ENCODE data around the gene CAMKMT.
A peak's percentile ranks its signal among the peaks of the same experiment; 100 is the strongest.

Gene CAMKMT

DNA sequence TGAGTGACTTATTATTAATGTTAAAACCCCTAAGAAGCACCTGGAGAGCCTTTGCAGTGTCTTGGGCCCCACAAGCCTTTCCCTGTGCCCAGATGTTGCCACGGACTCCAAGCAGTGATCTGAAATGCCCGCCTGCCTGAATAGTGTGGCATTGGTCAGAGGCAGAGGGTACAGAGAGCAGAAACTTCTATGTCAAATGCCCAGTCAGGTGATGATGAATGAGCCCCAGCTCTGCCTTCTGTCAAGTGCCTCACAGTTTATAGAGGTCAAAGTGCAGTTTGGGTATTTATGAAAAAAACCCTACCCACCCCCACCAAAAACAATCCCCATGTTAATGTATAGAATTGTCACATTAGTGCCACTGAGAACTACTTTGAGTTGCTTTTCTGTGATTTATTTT is 409.8 kb downstream of the CAMKMT start:
- DNase-seq (ENCODE audit: low read depth in 2 of 2): no peak

DNA sequence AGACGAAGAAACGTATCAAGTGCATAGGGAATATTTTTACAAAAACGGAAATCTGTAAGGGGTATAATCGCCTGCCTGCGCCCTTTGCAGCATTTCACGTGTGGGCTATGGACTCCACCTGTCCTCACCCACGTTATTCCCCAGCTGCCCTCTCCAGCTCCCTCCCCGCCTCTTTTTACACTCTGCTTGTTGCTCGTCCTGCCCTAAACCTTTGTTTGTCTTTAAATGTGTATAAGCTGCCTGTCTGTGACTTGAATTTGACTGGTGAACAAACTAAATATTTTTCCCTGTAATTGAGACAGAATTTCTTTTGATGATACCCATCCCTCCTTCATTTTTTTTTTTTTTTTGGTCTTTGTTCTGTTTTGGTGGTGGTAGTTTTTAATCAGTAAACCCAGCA is 410.4 kb downstream of the CAMKMT start:
- no peak for DNase-seq (ENCODE audit: low read depth in 2 of 2)

DNA sequence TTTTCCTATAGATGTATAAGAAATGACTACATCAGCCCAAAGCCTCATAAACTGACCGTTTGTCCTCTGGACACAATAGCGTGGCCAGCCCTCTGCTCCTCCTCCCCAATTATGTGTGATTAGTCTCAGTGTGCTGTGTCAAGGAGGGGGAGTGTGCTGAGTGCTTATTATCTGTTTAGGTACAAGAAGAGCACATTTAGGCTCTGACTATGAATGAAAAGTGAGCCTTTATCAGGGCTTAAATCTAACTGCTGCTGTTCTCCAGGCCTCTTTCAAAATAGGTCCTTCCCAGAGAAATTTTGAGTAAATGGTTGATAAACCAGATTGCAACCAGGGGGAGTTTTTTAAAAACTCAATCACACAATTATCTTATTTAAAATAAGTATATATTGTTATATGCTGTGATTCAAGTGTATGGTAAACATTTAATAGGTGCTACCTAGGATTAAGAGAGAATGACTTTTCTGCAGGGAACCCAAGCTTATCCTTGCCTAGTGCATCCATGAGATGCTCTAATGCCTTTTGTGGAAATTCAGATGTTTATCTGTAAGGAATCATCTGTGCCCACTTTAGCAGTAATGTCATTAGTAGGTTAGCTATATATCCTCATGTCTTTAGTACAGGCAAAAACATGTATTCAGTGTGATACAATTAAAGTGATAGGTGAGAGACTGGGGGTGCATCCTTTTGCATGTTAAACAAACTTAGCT is 411.1 kb downstream of the CAMKMT start:
- DNase-seq (ENCODE audit: low read depth in 2 of 2): no peak

DNA sequence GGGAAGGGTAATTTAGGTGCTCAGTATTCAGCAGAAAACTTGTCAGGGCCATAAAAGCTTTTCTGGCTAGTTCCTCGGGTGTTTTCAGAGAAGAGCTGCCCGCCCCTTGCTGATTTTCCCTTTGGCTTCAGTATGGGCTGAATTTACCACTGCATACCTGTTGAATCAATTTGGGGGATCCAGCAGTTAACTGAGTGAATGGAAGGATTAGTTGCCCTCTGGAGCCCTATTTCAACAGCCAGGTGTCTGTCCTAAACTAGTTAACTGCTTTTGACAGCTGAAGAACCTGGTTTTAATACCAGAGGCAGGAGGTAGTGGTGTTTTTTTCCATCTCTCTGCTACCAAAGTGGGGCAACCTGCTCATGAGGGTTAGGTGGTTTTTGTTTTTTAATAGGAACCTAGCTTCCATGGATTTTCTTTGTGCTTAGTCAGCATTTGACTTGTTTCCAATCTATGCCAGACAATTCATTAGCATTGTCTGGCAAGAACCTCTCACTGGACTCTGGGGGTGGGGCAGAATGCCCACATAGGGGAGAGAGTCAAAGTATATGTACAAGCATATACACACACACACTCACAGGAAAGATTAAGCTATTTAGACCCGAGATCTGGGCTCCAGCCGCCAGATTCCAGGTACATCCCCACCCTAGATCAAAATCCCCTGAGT is 413.2 kb downstream of the CAMKMT start:
- no peak for DNase-seq (ENCODE audit: low read depth in 2 of 2)

DNA sequence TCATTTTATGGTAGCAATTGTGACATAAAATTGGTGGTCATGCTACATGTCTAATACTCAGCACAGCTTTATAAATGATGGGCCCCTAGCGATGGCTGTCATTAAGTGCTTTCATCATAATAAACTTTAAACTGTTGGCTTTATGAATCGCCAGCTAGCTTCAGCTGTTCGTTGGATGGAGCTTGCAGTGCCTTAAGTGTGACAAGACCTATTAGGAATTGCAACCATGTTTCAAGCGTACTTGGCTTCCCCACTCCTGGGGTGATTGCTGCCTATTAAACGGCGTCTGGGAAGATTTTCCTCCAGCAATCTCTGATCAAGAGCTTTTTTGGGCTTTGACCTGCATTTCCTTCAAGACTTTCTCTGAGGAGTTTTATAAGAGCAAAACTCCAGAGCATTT is 415.3 kb downstream of the CAMKMT start:
- DNase-seq (ENCODE audit: low read depth in 2 of 2): no peak

DNA sequence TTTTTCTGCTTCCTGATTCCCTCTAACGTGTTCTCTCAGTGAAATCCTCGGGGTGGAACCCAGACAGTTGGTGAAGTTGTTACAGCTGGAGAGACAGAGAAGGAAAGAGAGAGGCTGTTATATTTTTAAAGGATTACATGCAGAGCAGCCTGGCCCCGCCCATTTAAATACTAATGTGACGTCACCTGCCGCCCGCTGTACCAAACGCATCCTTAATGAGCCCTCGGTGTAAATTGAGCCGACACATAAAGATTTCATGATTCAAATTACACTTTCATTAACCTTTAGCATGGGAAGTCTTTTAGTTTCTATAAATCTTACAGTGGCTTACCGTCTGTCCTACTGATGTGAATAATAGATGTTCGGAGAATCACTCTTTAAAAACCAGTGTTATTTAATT is 415.8 kb downstream of the CAMKMT start:
- DNase-seq (ENCODE audit: low read depth in 2 of 2): no peak

DNA sequence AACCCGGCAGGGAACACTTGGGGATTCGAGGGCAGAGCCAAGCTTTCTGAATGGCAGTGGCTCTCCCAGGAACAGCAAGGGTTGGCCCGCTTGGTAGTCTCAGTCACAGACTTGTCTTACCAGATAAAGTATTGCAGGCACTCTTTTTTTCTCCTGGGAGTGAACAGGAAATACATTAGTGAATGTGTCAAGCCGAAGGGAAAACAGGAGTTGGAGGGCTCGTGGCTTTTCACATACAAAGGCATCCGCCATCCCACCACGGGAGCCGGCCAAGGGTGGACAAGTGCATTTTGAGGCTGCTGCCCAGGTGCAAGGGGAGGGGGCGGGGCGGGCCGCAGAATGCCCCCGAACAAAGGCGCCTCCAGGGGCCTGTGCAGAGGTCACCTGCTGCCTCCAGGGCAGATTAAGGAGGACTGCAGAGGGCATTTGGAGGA is 416.5 kb downstream of the CAMKMT start:
- no peak for DNase-seq (ENCODE audit: low read depth in 2 of 2)

DNA sequence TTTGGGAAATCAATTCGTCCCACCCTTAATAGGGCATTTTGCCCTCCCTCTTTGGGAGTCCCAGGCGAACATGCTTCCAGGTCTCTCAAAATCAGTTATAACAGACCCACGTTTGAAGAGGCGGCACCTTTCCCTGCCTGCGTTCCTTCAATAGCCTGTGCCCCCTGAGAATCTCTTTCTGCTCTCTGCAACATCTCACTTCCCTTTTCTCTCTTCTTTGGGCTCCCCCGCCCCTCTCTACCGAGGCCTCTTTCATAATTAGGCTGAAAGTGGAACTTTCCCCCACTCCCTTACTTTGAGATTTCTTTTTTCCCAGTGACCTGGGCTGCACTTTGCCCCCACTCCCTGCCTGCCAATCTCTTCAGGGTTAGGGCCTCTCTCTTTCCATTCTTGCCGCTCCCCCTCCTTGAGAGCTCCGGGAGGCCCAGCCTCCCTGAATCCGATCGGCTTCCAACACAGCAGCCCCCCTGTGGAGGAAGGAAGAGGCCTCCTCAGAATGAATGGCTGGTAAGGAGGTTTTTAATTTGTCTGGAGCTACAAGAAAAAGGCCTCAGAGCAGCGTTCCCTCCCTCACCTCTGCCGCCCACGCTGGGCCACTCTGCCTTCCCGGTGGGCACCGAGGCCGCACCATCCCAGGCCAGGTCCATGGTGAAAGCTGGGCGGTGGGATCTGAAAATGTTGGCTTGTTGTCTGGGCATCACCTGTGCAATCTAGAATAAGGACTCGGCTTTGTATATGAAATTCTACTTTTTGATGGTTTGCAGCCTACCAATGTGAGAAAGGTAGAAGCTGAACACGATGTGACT is 417.1 kb downstream of the CAMKMT start:
- DNase-seq (ENCODE audit: low read depth in 2 of 2): no peak

DNA sequence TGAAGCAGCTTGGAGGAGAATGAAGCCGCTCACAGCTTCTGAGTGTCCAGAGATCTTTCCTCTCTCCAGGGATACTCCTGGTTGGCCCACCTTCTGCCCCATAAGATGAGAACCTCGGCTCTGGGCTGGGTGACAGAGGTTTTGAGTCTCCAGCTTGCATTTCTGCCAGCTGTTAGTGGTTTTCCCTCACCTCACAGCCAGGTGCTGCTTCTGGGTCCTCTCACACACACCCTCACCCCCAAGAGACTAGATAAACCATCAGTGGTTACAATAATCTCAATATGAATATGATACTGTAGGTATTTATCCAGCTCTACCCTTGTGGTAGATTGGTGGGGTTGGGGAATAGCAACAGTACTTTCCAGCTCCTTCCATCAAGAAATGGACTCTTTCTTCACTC is 418.0 kb downstream of the CAMKMT start:
- DNase-seq (ENCODE audit: low read depth in 2 of 2): no peak

DNA sequence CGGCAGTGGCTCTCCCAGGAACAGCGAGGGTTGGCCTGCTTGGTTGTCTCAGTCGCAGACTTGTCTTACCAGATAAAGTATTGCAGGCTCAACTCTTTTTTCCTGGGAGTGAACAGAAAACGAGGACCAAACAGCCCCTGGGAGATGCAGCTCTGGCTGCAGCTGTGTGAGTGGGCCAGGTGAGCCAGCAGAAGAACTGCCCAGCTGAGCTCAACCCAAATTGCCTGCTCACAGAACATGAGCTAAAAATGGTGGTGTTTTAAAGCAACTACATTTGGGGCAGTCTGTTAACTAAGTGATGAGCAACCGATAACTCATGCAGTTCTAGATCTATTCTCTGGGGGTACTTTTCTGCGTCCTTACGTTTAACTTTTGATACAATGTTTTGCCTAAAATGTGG is 418.7 kb downstream of the CAMKMT start:
- no peak for DNase-seq (ENCODE audit: low read depth in 2 of 2)

DNA sequence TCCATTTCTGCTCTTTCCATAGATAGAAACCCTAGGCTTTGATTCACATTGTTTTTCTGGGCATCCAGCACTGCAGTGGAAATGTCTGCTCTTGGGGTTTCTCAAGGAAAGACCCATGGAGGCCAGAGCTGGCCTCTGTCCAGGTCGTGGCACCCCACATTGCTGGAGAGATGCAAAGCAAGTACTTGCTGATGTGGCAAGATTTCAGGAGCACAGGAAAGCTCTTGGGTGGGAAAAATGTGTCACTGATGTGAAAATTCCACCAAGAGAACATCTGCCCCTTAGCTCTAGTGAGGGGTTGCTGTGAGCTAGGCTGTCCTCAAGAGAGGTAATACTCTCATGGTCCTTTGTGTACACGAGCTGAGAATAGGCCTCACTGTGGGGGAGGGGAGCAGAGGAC is 423.7 kb downstream of the CAMKMT start:
- DNase-seq (ENCODE audit: low read depth in 2 of 2): no peak

DNA sequence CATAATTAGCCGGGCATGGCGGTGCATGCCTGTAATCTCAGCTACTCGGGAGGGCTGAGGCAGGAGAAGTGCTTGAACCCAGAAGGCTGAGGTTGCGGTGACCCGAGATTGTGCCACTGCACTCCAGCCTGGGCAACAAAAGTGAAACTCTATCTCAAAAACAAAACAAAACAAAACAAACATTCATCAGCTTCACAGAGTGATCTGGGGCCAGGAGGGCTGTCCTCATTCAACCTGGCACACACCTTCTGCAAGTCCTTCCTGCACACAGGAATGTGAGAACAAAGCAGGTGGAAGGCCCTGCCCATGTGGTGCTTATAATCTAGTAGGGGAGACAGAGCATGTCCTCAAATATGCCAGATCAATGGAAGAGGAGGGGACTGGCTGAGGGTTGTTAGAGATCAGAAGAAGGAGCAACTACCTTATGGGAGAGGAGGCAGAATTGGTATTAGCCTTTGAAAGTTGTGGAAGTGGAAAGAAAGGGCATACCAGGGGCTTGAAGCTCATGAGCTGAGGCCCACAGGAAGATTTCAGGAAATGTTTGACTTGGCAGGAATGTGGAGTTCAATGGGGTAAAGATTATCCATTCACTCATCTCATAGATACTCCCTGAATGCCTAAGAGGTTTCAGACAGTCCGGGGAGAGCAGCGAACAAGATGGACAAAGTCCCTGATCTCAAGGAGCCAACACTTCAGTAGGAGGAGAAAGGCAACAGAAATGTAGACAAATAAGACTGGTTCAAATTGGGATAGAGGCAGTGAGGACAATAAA is 424.5 kb downstream of the CAMKMT start:
- no peak for DNase-seq (ENCODE audit: low read depth in 2 of 2)

DNA sequence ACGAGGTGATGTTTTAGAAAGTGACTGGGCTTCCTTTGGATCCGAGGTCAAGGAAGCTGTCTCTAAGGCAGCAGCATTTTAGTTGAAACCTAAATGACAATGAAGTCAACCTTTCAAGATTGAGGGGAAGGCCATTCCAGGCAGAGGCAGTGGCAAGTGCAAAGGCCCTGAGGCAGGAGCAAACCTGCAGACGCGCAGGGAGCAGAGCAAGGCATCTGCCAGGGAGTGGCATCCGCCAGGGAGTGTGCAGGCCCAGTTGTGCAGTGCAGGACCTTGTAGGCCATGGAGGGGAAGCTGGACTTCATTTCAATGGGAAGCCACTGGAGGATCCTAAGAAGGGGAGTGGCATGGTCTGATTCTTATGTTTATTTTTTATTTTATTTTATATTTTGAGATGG is 425.1 kb downstream of the CAMKMT start:
- DNase-seq (ENCODE audit: low read depth in 2 of 2): no peak

DNA sequence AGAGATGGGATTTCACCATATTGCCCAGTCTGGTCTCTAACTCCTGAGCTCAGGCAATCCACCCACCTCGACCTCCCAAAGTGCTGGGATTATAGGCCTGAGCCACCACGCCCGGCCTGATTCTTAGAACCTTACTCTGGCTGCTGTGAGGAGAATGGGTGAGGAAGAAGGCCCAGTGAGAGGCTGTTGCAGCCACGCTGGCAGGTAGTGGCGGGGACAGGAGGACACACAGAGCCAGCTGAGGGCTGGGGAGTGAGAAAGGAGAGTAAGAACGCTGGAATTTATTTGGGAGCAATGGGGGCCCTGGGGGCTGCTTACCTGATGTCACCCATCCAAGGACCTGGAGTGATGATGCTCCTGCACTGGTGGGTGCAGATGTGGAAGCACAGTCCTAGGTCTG is 425.9 kb downstream of the CAMKMT start:
- DNase-seq (ENCODE audit: low read depth in 2 of 2): no peak

DNA sequence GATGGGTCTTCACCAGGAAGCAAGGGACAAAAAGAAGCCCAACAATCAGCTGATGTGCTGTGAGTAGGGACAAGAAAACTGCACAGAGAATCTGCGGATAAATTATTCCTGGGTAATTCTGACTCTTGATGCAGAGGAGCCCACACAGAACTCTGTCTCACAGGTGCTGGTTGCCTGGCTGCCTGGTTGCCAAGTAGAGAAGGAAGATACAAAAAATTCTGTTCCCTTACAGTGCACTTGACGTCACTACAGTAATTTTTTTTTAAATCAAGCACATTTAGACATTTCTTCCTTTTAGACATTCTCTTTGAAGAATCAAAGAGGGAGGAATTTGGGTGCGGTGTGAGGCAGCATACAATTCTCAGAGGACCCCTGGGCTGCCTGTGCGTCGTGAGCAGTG is 427.7 kb downstream of the CAMKMT start:
- no peak for DNase-seq (ENCODE audit: low read depth in 2 of 2)

DNA sequence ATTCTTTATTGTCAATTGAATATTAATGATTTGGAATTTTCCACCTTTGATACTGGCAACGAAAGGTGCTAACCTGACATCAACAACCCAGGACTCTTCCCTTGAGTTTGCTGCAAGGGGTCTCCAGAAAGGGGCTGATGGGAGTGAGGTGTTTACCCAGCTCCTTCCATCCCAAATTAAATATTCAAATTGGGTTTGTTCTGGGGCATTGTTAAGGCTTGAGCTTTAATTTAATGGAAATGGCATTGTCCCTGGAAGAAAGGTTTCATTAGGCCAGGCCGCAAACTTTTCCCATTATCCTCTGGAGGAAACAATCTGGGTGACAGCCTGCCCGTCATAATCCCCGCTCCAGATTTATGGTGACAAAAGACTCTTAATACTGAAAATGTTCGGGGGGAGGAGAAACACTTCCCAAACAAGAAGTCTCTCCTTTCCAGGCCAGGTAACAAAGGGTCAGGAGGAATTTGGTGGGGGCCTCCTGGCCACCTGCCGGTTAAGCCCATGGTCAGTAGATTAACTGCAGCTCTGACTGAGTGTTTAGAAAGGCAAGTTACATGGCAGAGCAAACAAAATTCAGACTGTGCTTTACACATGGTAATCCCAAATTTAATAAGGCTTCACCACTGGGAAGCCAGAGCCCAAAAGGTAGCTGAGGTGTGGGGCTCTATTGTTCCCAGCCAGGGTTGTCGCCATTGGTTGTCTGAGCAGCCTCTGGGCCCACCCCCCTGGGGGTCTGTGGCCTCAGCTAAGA is 428.4 kb downstream of the CAMKMT start:
- DNase-seq (ENCODE audit: low read depth in 2 of 2): no peak

DNA sequence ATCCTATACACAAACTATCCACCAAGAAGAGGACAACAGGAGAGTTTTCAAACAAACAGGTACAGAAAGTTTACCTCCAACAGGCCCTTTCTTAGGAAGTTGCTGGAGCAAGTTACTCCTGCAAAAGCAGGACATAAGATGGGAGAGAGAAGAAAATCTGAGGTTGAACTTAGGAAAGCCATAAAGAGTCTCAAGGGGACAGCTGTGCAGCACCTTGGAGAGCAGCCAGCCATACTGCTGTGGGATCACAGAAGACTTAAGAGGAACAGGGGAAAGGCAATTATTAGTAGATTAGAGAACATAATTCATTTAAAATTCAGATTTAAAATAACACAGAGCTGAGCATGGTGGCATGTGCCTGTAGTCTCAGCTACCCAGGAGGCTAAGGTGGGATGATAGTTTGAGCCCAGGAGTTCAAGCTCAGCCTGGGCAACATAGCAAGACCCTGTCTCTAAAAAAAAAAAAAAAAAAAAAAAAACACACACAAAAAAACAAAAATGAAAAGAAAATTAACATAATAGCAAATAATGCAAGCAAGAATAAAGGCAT is 431.6 kb downstream of the CAMKMT start:
- peak in 1 of 2 experiments; percentile 2 for DNase-seq (ENCODE audit: low read depth in 2 of 2)

DNA sequence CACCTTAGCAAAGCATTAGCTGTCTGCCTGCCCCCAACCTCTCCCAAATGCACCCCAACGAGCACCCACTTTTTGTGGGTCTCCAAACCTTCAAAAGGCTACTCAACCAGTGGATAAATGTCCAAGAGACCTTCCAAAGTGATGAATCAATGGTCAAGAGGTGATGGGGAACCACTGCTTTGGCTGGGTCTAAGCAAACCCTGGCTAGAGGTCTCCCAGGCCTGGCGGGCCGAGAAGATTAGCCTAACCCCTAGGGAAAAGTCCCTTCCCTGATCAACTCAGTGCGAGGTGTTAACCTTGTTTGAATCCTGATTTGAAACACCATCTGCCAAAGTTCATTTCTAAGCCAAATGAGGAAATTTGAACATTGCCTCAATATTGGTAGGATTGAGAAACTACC is 435.0 kb downstream of the CAMKMT start:
- no peak for DNase-seq (ENCODE audit: low read depth in 2 of 2)

DNA sequence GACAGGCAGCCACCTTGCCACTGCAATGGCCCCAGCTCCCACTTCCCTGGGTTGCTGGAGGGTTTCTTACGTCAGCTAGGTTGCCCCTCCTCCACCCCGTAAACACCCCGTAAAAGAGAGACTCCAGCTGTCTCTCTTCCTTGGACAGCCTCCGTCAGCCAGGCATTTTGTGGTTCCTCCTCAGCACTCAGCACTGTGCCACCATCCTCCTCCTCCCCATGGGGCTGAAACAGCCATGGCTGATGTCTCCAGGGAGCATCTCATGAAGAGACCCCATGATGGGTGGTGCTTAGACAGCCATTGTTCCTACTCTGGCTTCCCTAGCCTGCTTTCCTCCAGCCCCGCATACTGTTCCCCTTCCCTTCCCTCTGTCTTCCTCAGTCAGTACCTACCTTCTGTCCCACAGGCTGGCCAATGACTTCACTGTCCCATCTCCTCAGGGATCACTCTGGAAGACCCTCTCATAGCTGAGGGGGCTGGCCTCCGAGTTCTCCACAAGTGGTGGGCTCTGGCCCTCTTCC is 436.5 kb downstream of the CAMKMT start:
- no peak for DNase-seq (ENCODE audit: low read depth in 2 of 2)

DNA sequence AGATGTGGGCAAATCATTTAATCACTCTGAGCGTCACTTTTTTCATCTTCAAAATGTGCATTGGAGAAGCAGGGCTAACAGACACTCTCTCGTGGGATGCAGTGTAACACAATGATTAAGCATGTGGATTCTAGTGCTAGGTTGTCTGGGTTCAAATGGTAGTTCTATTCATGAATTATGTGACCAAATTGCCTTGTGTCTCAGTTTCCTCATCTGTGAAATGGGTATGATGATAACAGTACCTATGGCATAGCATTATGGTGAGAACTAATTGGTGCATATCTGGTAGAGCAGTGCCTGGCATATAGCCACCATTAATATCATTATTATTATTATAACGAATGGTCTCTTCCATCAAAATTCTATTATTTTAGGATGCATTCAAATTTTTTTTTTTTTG is 437.4 kb downstream of the CAMKMT start:
- DNase-seq (ENCODE audit: low read depth in 2 of 2): no peak

DNA sequence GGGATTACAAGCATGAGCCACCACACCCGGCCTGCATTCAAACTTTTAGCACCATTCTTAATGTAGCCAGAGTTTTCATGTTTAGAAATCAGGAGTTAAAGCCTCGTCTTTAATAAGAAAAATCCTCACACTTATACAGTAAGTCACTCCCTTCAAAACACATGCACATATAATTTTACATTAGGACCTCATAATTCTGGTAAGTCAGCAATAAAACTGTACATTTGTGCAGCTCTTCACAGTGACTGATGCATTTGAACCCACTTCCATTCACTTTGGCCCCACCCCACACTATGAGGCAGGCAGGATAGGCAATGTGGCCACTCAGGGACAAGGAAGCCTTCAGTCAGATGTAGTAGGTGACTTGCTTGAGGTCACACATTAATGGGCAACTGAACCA is 438.0 kb downstream of the CAMKMT start:
- DNase-seq (ENCODE audit: low read depth in 2 of 2): no peak
